DND-41 (cell line): ENCODE results near the gene IP6K2.

Experiments used
- ATAC-seq: fragments of 200-7000 bp; cut with Tn5 transposase; 3 replicates; pipeline ENCODE4 v1.9.1; 2021; ENCODE audit warnings: low read depth; ENCODE audit not compliant: insufficient read depth
- DNase-seq: peaks from one replicate; pipeline ENCODE4 v3.0.0-alpha.2; 2020
- H2AFZ ChIP-seq: 2 replicates; pipeline ENCODE4 v1.6.0; 2012; ENCODE audit warnings: low read depth, low read length
- H3K27ac ChIP-seq: 2 replicates; pipeline ENCODE4 v1.5.1; 2012; ENCODE audit warnings: low read length, inconsistent platforms
- H3K27me3 ChIP-seq: fragments of 200-600 bp; sonication (generic); 2 replicates; pipeline ENCODE4 v1.6.0; 2012; ENCODE audit warnings: low read length, mild to moderate bottlenecking, inconsistent platforms; ENCODE audit not compliant: insufficient read depth, poor library complexity
- H3K36me3 ChIP-seq: 2 replicates; pipeline ENCODE4 v1.5.1; 2012; ENCODE audit warnings: low read length, inconsistent platforms; ENCODE audit not compliant: insufficient read depth
- H3K4me1 ChIP-seq: 2 replicates; pipeline ENCODE4 v1.5.1; 2012; ENCODE audit warnings: mild to moderate bottlenecking, low read length; ENCODE audit not compliant: insufficient read depth
- H3K4me2 ChIP-seq: 2 replicates; pipeline ENCODE4 v1.6.0; 2012; ENCODE audit warnings: mild to moderate bottlenecking, moderate library complexity, low read length, inconsistent platforms; ENCODE audit not compliant: insufficient read depth
- H3K4me3 ChIP-seq, 2 experiments: fragments of 200-600 bp in 1 of 2; shearing (Covaris generic) in 1 of 2; 2 replicates each; pipeline ENCODE4 v1.5.1; 2012 to 2016; ENCODE audit warnings: inconsistent platforms in 2 of 2, low read length in 2 of 2, mild to moderate bottlenecking in 2 of 2, low read depth in 1 of 2, moderate library complexity in 1 of 2
- H3K79me2 ChIP-seq: 2 replicates; pipeline ENCODE4 v1.6.0; 2012; ENCODE audit warnings: low read length, inconsistent platforms; ENCODE audit not compliant: insufficient read depth
- H3K9ac ChIP-seq: 2 replicates; pipeline ENCODE4 v1.6.0; 2012; ENCODE audit warnings: low read depth, mild to moderate bottlenecking, inconsistent platforms, low read length, moderate library complexity
- H3K9me3 ChIP-seq: 2 replicates; pipeline ENCODE4 v1.5.1; 2012; ENCODE audit warnings: low read length, moderate library complexity, mild to moderate bottlenecking, inconsistent platforms; ENCODE audit not compliant: insufficient read depth, severe bottlenecking
- H4K20me1 ChIP-seq: 2 replicates; pipeline ENCODE4 v1.6.0; 2012; ENCODE audit warnings: low read length; ENCODE audit not compliant: insufficient read depth
- EZH2 ChIP-seq: IDR thresholded peaks from 3 replicates; pipeline ENCODE4 v1.6.1; 2012; ENCODE audit warnings: borderline replicate concordance, low read depth, mild to moderate bottlenecking, moderate library complexity, low read length, inconsistent platforms; ENCODE audit not compliant: severe bottlenecking
- TF ChIP-seq, protein P1 (sequence below): IDR thresholded peaks from 2 replicates; pipeline ENCODE4 v1.5.1; 2012; ENCODE audit warnings: borderline replicate concordance, low read length, moderate library complexity, mild to moderate bottlenecking; ENCODE audit not compliant: poor library complexity, severe bottlenecking; ENCODE audit errors: extremely low read depth

IP6K2 gene

DNA sequence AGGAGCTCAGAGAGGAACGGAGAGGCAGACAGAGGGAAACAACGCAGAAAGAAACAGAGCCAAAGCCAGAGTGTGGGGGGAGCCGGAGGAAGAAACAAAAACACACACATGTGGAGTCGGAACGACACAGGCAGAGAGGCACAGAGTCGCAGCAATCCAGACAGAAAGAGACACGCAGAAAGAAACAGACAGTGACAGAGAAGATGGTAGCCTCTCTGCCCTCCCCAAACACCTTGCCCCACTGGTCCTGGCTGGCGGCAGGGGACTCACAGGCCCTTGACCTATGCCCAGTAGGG, 33.0 kb downstream of the IP6K2 start:
- H3K27ac ChIP-seq, result peak overlapping the region; percentile 18; the same call in 1 of the 2 replicates
- no peak for DNase-seq
- H3K9me3 ChIP-seq, result no peaks in the 10 kb centered on the region
- peak overlapping the region in 1 of 2 experiments; percentile 97; a peak in 2 of 4 replicates for H3K4me3 ChIP-seq
- peaks cover 29% of the 10 kb centered on the region for H3K4me1 ChIP-seq
- peaks cover 16% of the 10 kb centered on the region for H4K20me1 ChIP-seq
- TF ChIP-seq EZH2, result no peak
- TF ChIP-seq, protein P1, sequence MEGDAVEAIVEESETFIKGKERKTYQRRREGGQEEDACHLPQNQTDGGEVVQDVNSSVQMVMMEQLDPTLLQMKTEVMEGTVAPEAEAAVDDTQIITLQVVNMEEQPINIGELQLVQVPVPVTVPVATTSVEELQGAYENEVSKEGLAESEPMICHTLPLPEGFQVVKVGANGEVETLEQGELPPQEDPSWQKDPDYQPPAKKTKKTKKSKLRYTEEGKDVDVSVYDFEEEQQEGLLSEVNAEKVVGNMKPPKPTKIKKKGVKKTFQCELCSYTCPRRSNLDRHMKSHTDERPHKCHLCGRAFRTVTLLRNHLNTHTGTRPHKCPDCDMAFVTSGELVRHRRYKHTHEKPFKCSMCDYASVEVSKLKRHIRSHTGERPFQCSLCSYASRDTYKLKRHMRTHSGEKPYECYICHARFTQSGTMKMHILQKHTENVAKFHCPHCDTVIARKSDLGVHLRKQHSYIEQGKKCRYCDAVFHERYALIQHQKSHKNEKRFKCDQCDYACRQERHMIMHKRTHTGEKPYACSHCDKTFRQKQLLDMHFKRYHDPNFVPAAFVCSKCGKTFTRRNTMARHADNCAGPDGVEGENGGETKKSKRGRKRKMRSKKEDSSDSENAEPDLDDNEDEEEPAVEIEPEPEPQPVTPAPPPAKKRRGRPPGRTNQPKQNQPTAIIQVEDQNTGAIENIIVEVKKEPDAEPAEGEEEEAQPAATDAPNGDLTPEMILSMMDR, result no peak
- peaks cover 63% of the 10 kb centered on the region for H3K36me3 ChIP-seq
- H3K79me2 ChIP-seq, result peaks cover 20% of the 10 kb centered on the region
- H3K27me3 ChIP-seq, result no peaks in the 10 kb centered on the region
- no peak overlapping the region for H2AFZ ChIP-seq
- peak overlapping the region; percentile 88 for H3K4me2 ChIP-seq
- peak overlapping the region; percentile 92; the same call in 1 of the 2 replicates for H3K9ac ChIP-seq
- ATAC-seq, result no peak

DNA sequence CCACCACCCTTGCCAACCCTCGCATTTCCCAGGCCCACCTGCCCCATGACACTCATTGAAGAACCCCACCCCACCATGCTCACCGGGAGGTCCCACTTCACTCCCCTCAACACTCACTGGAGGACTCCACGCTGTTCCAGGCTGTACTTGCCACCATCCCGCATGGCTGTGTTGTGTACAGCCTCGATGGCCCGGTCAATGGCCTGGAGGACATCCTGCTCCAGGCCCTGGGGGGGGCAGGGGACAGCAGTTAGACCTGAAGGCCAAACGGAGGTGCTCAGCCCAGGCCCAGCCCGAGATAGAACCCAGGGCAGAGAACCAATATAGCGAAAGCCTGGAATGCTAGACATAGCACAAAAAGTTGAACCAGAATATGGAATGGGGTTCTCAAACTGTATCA, 34.2 kb downstream of the IP6K2 start:
- Histone ChIP-seq H3K4me1 (peaks cover 29% of the 10 kb centered on the region), H3K9ac (no peak overlapping the region), H3K4me2 (no peak overlapping the region), H3K79me2 (peaks cover 20% of the 10 kb centered on the region), H4K20me1 (peaks cover 4% of the 10 kb centered on the region; the same call in 1 of the 2 replicates), H3K36me3 (peaks cover 63% of the 10 kb centered on the region), H3K27me3 (no peaks in the 10 kb centered on the region), H2AFZ (no peak overlapping the region), H3K27ac (no peak overlapping the region), H3K4me3 (no peak overlapping the region), H3K9me3 (no peaks in the 10 kb centered on the region)
- ATAC-seq (no peak), DNase-seq (no peak)
- TF ChIP-seq EZH2, result no peak
- TF ChIP-seq, protein P1, result no peak

DNA sequence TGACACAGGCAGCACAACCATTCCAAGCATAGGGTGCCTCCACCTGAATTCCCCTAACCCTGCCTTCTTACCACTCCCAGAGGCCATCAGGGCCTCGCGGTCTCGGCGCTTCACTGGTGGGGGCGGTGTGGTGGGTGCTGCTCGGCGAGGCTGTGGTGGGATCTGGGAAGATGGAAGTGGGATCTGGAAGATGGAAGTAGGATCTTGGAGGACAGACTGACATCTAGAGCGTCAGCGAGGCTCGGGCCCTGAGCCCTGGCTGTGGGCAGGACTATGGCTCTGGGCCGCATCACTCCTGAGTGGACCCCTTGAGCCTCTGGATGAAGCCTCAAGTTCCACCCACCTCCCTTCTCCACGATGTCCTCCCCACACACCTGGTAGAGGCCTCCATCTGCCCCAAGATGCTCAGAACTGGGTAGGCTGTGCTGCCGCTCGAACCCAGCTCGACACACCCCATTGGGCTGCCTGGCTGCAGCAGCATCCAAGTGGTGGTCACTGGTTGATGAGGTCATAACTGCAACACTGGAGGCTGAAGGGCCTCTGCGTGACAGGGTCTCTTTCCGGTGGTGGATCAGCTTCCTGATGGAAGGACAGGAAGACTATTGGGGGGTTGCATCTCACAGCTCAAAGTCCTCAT, 34.9 kb downstream of the IP6K2 start:
- Histone ChIP-seq H3K9ac (no peak overlapping the region), H3K79me2 (peaks cover 20% of the 10 kb centered on the region), H2AFZ (no peak overlapping the region), H3K27me3 (no peaks in the 10 kb centered on the region), H3K4me2 (no peak overlapping the region), H4K20me1 (no peaks in the 10 kb centered on the region; the same call in 1 of the 2 replicates), H3K36me3 (peaks cover 63% of the 10 kb centered on the region), H3K4me3 (no peak overlapping the region), H3K27ac (no peak overlapping the region), H3K9me3 (no peaks in the 10 kb centered on the region), H3K4me1 (peaks cover 29% of the 10 kb centered on the region)
- TF ChIP-seq, protein P1, result no peak
- no peak for TF ChIP-seq EZH2
- DNase-seq (no peak), ATAC-seq (no peak)

DNA sequence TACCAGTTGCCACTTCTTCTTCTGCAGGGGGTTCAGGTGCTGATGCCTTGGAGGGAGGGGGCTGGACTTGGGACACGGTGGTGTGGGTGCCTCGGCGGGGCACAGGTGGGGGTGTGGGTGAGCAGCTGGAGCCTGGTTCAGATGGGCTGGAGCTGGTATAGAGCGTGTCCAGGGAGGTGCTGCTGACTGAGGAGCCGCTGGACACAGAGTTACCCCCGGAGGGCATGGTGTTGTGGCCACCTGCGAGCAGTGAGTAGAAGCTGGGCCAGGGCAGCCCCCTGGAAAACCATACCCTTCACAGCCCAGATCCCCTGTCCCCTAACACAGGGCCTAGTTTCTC, 35.5 kb downstream of the IP6K2 start:
- no peak overlapping the region for H3K9ac ChIP-seq
- H3K27me3 ChIP-seq, result no peaks in the 10 kb centered on the region
- TF ChIP-seq, protein P1, result no peak
- no peak for TF ChIP-seq EZH2
- H3K79me2 ChIP-seq, result peaks cover 20% of the 10 kb centered on the region
- no peak for ATAC-seq
- no peak for DNase-seq
- H3K36me3 ChIP-seq, result peaks cover 62% of the 10 kb centered on the region
- no peak overlapping the region for H3K27ac ChIP-seq
- H3K4me2 ChIP-seq, result no peak overlapping the region
- H2AFZ ChIP-seq, result no peak overlapping the region
- H4K20me1 ChIP-seq, result no peaks in the 10 kb centered on the region; the same call in 1 of the 2 replicates
- H3K9me3 ChIP-seq, result no peaks in the 10 kb centered on the region
- H3K4me3 ChIP-seq, result no peak overlapping the region
- H3K4me1 ChIP-seq, result peaks cover 27% of the 10 kb centered on the region
